Renal cortex interstitium (tissue), 11 donors: ENCODE results near the gene BMPER. TPM values are rescaled to one million over a fixed set of nuclear protein-coding genes. Genes with fewer than 3 reads are reported as not detected.
"Not testable (repeated sequence)": the region's sequence is repeated elsewhere in the genome, so short reads cannot be mapped to it uniquely, and the experiment has no call there.

Experiments
- DNase-seq, 11 donors: peaks; one replicate each; pipeline ENCODE4 v3.0.0-alpha.2; 2013; ENCODE audit warnings: low read depth in 9 of 11, low spot score in 4 of 11; ENCODE audit errors: extremely low read depth in 1 of 11
- polyA plus RNA-seq, 3 donors: library from polyadenylated mRNA; unstranded; fragments of 120-200 nt; gene quantifications; one replicate each; pipeline ENCODE4 v1.2.1, GENCODE V29; 2013; ENCODE audit not compliant: insufficient read length in 3 of 3

Gene BMPER
- polyA plus RNA-seq, 3 donors: 18.9 to 29.1 (median 24.7) TPM

- DNase-seq: no peak
Observed at GRCh38 chr7:34168013-34168412, 262.7 kb downstream of the BMPER start.

GRCh38 chr7:34174688-34175616 lies 269.6 kb downstream of the BMPER start:
- DNase-seq: not testable (repeated sequence)

- no peak for DNase-seq
Observed at GRCh38 chr7:34175837-34176236, 270.5 kb downstream of the BMPER start.

- peak in 2 of 11 donors; percentile 25 to 43 for DNase-seq
Observed at GRCh38 chr7:34177476-34177875, 272.1 kb downstream of the BMPER start.

GRCh38 chr7:34181271-34181958 lies 276.1 kb downstream of the BMPER start:
- no peak for DNase-seq

- no peak for DNase-seq
Observed at GRCh38 chr7:34184466-34184865, 279.1 kb downstream of the BMPER start.

GRCh38 chr7:34187798-34188307 lies 282.5 kb downstream of the BMPER start:
- DNase-seq: no peak

- DNase-seq: no peak
Observed at GRCh38 chr7:34189031-34189430, 283.7 kb downstream of the BMPER start.

GRCh38 chr7:34190299-34190698 lies 285.0 kb downstream of the BMPER start:
- no peak for DNase-seq

GRCh38 chr7:34191162-34191561 lies 285.8 kb downstream of the BMPER start:
- DNase-seq: no peak

- no peak for DNase-seq
Observed at GRCh38 chr7:34191771-34192479, 286.6 kb downstream of the BMPER start.

GRCh38 chr7:34192906-34193305 lies 287.6 kb downstream of the BMPER start:
- no peak for DNase-seq

GRCh38 chr7:34198231-34198641 lies 292.9 kb downstream of the BMPER start:
- no peak for DNase-seq
